Hepatocyte (in vitro differentiated cells): ENCODE measurements around the gene CNOT10. TPM values are rescaled to one million over a fixed set of nuclear protein-coding genes. Genes with fewer than 3 reads are reported as not detected.

Source experiments
- DNase-seq: peaks from one replicate; pipeline ENCODE4 v3.0.0-alpha.2; 2016; ENCODE audit warnings: low spot score
- H2AFZ ChIP-seq: fragments of 200-600 bp; sonication (generic); 2 replicates; pipeline ENCODE4 v1.6.0; 2016; ENCODE audit warnings: antibody characterized with exemption, mild to moderate bottlenecking
- H3K27ac ChIP-seq: fragments of 200-600 bp; sonication (generic); 2 replicates; pipeline ENCODE4 v1.5.1; 2016; ENCODE audit warnings: mild to moderate bottlenecking
- H3K27me3 ChIP-seq: fragments of 200-600 bp; sonication (generic); 2 replicates; pipeline ENCODE4 v1.6.1; 2016
- H3K36me3 ChIP-seq: fragments of 200-600 bp; sonication (generic); replicated peaks from 2 replicates; pipeline ENCODE4 v1.5.1; 2016; ENCODE audit warnings: low read depth; ENCODE audit not compliant: insufficient read depth
- H3K4me1 ChIP-seq: fragments of 200-600 bp; sonication (generic); 2 replicates; pipeline ENCODE4 v1.5.1; 2016; ENCODE audit warnings: mild to moderate bottlenecking, moderate library complexity; ENCODE audit not compliant: insufficient read depth
- H3K4me2 ChIP-seq: fragments of 200-600 bp; sonication (generic); 2 replicates; pipeline ENCODE4 v1.6.0; 2016
- H3K4me3 ChIP-seq: fragments of 200-600 bp; sonication (generic); 2 replicates; pipeline ENCODE4 v1.5.1; 2016; ENCODE audit warnings: mild to moderate bottlenecking
- H3K79me2 ChIP-seq: fragments of 200-600 bp; sonication (generic); 2 replicates; pipeline ENCODE4 v1.6.0; 2017; ENCODE audit warnings: mild to moderate bottlenecking
- H3K9me2 ChIP-seq: fragments of 200-600 bp; sonication (generic); replicated peaks from 2 replicates; pipeline ENCODE4 v1.6.0; 2017; ENCODE audit warnings: mild to moderate bottlenecking; ENCODE audit not compliant: insufficient read depth
- H3K9me3 ChIP-seq: fragments of 200-600 bp; sonication (generic); 2 replicates; pipeline ENCODE4 v1.5.1; 2016; ENCODE audit warnings: low read depth, mild to moderate bottlenecking
- H4K20me1 ChIP-seq: fragments of 200-600 bp; sonication (generic); 2 replicates; pipeline ENCODE4 v1.6.0; 2016; ENCODE audit warnings: mild to moderate bottlenecking; ENCODE audit not compliant: insufficient read depth, poor library complexity, severe bottlenecking
- EZH2 ChIP-seq: fragments of 200-600 bp; sonication (generic); IDR thresholded peaks from 2 replicates; pipeline ENCODE4 v1.6.1; 2016; ENCODE audit warnings: antibody characterized with exemption, mild to moderate bottlenecking, borderline replicate concordance
- EZH2phosphoT487 ChIP-seq: fragments of 200-600 bp; sonication (generic); IDR thresholded peaks from one replicate; pipeline ENCODE4 v1.6.1; 2018; ENCODE audit warnings: antibody characterized with exemption, mild to moderate bottlenecking, low read depth, moderate library complexity; ENCODE audit not compliant: unreplicated experiment, severe bottlenecking
- WGBS: methylation state at CpG from one replicate; pipeline ENCODE4 v1.1.6; 2016; ENCODE audit warnings: low lambda C conversion rate; ENCODE audit errors: missing lambda C conversion rate; 5-methylcytosine and 5-hydroxymethylcytosine counted together
- polyA plus RNA-seq: library from polyadenylated mRNA; unstranded; fragments of >200 nt; fragmentation: Nextera tagmentation; extraction: Ambion mirVana; gene quantifications from 2 replicates; pipeline ENCODE4 v1.2.1, GENCODE V29; 2016
- total RNA-seq: library from RNA; depleted of rRNA; stranded (reverse); fragments of >200 nt; gene quantifications from 2 replicates; pipeline ENCODE4 v1.2.3, GENCODE V29; 2014
- TF ChIP-seq, protein P1 (sequence below): fragments of 200-600 bp; sonication (generic); IDR thresholded peaks from 2 replicates; pipeline ENCODE4 v1.5.1; 2016; ENCODE audit warnings: antibody characterized with exemption, mild to moderate bottlenecking; ENCODE audit not compliant: poor library complexity

CNOT10 gene
- total and polyA plus RNA-seq, 2 experiments from 2014 or later = 14.7 to 31.9 TPM

DNA sequence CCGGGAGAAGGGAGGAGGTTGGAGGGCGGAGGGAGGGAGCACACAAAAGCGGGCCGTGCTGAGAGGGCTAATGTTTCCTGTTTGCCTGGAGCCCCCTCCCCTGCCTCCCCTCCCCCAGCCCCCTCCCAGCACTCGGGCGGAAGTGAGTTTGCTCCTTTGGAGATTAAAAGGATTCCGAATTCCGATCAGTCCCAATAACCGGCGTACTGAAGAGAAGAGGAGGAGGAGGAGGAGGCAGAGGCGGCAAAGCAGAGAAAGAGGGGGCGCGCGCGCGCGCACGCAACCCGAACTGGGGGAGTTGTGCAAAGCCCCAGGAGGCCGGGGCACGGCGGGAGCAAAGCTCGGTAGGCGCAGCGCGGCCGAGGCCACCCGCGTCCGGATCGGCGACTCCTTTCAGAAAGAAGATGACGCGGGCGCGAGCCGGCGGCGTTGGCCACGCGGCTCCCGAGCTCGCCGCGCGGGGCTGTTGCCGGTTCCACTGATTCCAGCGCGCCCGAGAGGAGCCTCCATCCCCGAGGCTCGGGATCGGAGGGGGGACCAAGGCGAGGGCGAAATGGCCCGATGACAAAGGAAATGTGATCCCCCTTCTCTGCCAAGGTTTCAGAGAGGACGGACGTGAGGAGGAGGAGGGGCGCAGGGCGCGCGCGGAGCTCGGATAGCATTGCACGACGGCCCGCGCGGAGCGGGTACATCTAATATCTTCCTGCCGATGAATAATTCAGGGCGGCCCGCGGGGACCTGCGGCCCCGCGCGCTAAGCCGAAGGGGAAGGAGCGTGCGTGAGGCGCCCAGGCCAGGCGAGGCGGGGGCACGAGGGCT is 131.7 kb downstream of the CNOT10 start:
- H3K9me2 ChIP-seq = no peaks in the 10 kb centered on the region
- peaks cover 14% of the 10 kb centered on the region for H3K27me3 ChIP-seq
- H4K20me1 ChIP-seq = peaks cover 4% of the 10 kb centered on the region
- H3K36me3 ChIP-seq = no peaks in the 10 kb centered on the region
- peak overlapping the region; percentile 84 for H3K4me3 ChIP-seq
- H3K4me2 ChIP-seq = peak overlapping the region; percentile 87
- 2% methylated on average over 66 of the region's 85 CpGs for WGBS
- H2AFZ ChIP-seq = peak overlapping the region; percentile 84
- TF ChIP-seq, protein P1, sequence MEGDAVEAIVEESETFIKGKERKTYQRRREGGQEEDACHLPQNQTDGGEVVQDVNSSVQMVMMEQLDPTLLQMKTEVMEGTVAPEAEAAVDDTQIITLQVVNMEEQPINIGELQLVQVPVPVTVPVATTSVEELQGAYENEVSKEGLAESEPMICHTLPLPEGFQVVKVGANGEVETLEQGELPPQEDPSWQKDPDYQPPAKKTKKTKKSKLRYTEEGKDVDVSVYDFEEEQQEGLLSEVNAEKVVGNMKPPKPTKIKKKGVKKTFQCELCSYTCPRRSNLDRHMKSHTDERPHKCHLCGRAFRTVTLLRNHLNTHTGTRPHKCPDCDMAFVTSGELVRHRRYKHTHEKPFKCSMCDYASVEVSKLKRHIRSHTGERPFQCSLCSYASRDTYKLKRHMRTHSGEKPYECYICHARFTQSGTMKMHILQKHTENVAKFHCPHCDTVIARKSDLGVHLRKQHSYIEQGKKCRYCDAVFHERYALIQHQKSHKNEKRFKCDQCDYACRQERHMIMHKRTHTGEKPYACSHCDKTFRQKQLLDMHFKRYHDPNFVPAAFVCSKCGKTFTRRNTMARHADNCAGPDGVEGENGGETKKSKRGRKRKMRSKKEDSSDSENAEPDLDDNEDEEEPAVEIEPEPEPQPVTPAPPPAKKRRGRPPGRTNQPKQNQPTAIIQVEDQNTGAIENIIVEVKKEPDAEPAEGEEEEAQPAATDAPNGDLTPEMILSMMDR = no peak
- TF ChIP-seq EZH2 (no peak), EZH2phosphoT487 (no peak)
- H3K4me1 ChIP-seq = peaks cover 24% of the 10 kb centered on the region
- peak overlapping the region; percentile 95 for H3K27ac ChIP-seq
- peak; percentile 79 for DNase-seq
- peaks cover 39% of the 10 kb centered on the region for H3K79me2 ChIP-seq
- H3K9me3 ChIP-seq = no peaks in the 10 kb centered on the region

DNA sequence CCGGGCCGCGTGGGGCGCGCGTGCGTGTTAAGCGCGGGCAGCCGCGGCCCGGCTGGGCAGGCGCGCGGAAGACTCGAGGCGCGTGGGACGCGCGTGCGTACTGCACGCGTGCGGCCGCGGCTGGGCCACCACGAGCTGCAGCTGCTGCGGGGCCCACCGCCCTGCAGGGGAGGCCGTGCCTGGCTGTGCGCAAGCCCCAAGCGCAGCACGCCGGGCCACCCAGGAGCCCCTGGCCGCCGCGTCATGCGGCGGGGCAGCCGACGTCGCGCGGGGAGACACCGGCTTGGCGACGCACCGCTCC is 132.2 kb downstream of the CNOT10 start:
- Histone ChIP-seq H3K4me2 (peak overlapping the region; percentile 87), H3K27me3 (peaks cover 17% of the 10 kb centered on the region), H3K9me2 (no peaks in the 10 kb centered on the region), H3K4me3 (peak overlapping the region; percentile 84), H2AFZ (peak overlapping the region; percentile 84), H4K20me1 (peaks cover 8% of the 10 kb centered on the region), H3K79me2 (peaks cover 45% of the 10 kb centered on the region), H3K9me3 (no peaks in the 10 kb centered on the region), H3K27ac (peak overlapping the region; percentile 95), H3K36me3 (no peaks in the 10 kb centered on the region), H3K4me1 (peaks cover 25% of the 10 kb centered on the region)
- WGBS = 2% methylated on average over 26 of the region's 49 CpGs
- no peak for DNase-seq
- TF ChIP-seq EZH2phosphoT487 = no peak
- TF ChIP-seq, protein P1 = no peak
- TF ChIP-seq EZH2 = no peak

DNA sequence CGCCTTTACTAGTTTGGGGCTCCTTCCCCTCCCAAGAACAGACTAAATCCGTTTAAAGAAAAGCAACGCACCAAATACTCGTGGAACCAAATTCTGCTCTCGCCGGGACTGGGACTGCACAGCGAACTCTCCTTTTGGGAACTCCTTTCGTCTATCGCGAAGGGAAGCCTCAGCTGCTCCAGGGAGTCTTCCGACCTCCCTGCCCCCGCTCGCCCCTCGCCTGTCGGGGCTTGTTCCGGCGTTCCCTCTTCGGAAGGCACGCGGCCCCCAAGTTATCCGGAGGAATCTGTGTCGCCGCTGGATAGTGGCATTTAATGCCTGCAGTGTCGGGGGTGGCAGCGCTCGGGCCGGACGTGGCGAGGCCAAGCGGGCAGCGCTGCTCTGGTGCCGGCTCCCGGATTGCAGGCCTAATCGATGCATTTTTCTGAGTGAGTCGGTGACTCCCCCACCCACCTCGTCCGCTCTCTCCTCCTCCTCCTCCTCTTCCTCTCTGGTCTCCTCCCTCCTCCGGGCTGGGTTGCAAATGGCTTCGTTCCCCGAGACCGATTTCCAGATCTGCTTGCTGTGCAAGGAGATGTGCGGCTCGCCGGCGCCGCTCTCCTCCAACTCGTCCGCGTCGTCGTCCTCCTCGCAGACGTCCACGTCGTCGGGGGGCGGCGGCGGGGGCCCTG is 132.7 kb downstream of the CNOT10 start, which contains the start of gene TRIM71:
Gene TRIM71, plus strand, starts transcription at position 440 of the 671 bp plus-strand sequence. Its CDS starts 84 bp downstream, at position 524.
- Histone ChIP-seq H3K79me2 (peaks cover 49% of the 10 kb centered on the region), H3K9me3 (no peaks in the 10 kb centered on the region), H3K27me3 (peaks cover 17% of the 10 kb centered on the region), H3K27ac (peak within 1 kb of the TSS; percentile 95), H3K36me3 (no peaks in the 10 kb centered on the region), H3K4me2 (peak within 1 kb of the TSS; percentile 87), H3K9me2 (no peaks in the 10 kb centered on the region), H4K20me1 (peaks cover 8% of the 10 kb centered on the region), H3K4me3 (peak within 1 kb of the TSS; percentile 84), H2AFZ (peak within 1 kb of the TSS; percentile 84), H3K4me1 (peaks cover 30% of the 10 kb centered on the region)
- no peak for TF ChIP-seq EZH2phosphoT487
- TF ChIP-seq, protein P1 = no peak
- no peak for TF ChIP-seq EZH2
- under 1% methylated on average over 53 of the region's 59 CpGs for WGBS
- DNase-seq = peak; percentile 32
